Tibial nerve (tissue), 4 donors: ENCODE data around the gene WDR36. TPM values are rescaled to one million over a fixed set of nuclear protein-coding genes. Genes with fewer than 3 reads are reported as not detected.

Experiments used
- DNase-seq, 2 donors: peaks; one replicate each; pipeline ENCODE4 v3.0.0-alpha.2; 2019; ENCODE audit warnings: low spot score in 2 of 2
- H3K27ac ChIP-seq, 4 donors: fragments of 200-600 bp; sonication (generic) in 3 of 4; one replicate each; pipeline ENCODE4 v1.5.1; 2017 to 2019; ENCODE audit warnings: mild to moderate bottlenecking in 1 of 4
- H3K27me3 ChIP-seq, 2 donors: fragments of 200-600 bp; sonication (generic) in 1 of 2; one replicate each; pipeline versions ENCODE4 v1.5.1 to v1.6.0; 2017 to 2019
- H3K36me3 ChIP-seq, 3 donors: fragments of 200-600 bp; sonication (generic); one replicate each; pipeline ENCODE4 v1.5.1; 2018 to 2019
- H3K4me1 ChIP-seq, 4 donors: fragments of 200-600 bp; sonication (generic) in 3 of 4; one replicate each; pipeline ENCODE4 v1.5.1; 2017 to 2019
- H3K4me3 ChIP-seq, 4 donors: fragments of 200-600 bp; sonication (generic) in 3 of 4; one replicate each; pipeline ENCODE4 v1.5.1; 2017 to 2019; ENCODE audit warnings: mild to moderate bottlenecking in 1 of 4, moderate library complexity in 1 of 4
- H3K9me3 ChIP-seq, 4 donors: fragments of 200-600 bp; sonication (generic) in 3 of 4; one replicate each; pipeline ENCODE4 v1.5.1; 2017 to 2019
- EP300 ChIP-seq, 2 donors: sonication (generic); formaldehyde crosslinking; IDR thresholded peaks; one replicate each; pipeline ENCODE4 v1.6.1; 2017; ENCODE audit warnings: antibody characterized with exemption in 2 of 2, mild to moderate bottlenecking in 1 of 2
- POLR2A ChIP-seq, 2 donors: fragments of 450-650 bp; IDR thresholded peaks; one replicate each; pipeline ENCODE4 v1.6.1; 2017; ENCODE audit warnings: antibody characterized with exemption in 2 of 2, mild to moderate bottlenecking in 2 of 2, moderate library complexity in 2 of 2
- WGBS, 2 donors: methylation state at CpG; one replicate each; pipeline ENCODE4 v1.1.5; 2018; 5-methylcytosine and 5-hydroxymethylcytosine counted together
- total RNA-seq, 4 donors: library from RNA; depleted of rRNA; stranded (reverse); fragments of >200 nt; gene quantifications; one replicate each; pipeline ENCODE4 v1.1.0, GENCODE V29; 2016
- TF ChIP-seq, protein P1 (sequence below), 5 experiments: fragments of 200-600 bp in 3 of 5; fragments of 450-650 bp in 2 of 5; sonication (generic) in 3 of 5; IDR thresholded peaks; one replicate each; pipeline ENCODE4 v1.5.1; 2016 to 2019; ENCODE audit warnings: antibody characterized with exemption in 5 of 5, mild to moderate bottlenecking in 3 of 5, moderate library complexity in 2 of 5

Gene WDR36
- total RNA-seq, 4 donors from 2014 or later: 21.6 to 27.9 (median 22.2) TPM

DNA sequence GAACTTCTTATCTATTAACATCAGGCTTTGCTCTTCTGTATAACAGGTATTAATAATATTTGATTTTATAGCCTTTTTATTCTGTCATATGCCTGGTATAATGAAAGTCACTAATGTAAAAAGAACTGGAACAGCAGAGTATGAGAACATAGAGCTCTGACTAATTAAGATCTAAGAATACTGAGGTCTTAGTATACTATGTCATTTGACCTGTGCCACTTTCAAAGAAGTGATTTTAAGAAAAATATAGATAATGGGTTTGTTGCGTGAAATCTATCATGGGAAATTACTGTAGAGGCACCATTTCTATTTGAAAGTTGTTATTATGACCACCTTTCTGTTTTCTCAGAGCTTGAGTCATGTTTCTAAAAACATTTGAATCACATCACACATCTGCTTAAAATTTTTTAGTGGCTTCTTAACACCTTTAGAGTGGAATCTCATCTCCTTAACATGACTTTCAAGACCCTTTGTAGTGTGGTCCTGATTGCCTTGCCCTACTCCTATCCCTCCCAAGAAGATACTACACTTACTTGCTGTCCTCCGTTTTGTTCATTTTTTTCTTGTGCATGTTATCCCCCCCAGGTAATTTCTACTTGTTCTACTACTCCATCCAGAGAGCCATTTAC, 14.3 kb downstream of the WDR36 start:
- 92 to 97% methylated on average over 2 of the region's 2 CpGs for WGBS, 2 donors
- H3K27me3 ChIP-seq: no peaks in the 10 kb centered on the region
- H3K36me3 ChIP-seq: peaks cover 2 to 85% (median 6%) of the 10 kb centered on the region in 3 donors
- H3K27ac ChIP-seq: no peak overlapping the region
- TF ChIP-seq EP300 (IDR thresholded peaks at IDR 0.05) (no peak), POLR2A (IDR thresholded peaks at IDR 0.05) (no peak)
- TF ChIP-seq, protein P1, sequence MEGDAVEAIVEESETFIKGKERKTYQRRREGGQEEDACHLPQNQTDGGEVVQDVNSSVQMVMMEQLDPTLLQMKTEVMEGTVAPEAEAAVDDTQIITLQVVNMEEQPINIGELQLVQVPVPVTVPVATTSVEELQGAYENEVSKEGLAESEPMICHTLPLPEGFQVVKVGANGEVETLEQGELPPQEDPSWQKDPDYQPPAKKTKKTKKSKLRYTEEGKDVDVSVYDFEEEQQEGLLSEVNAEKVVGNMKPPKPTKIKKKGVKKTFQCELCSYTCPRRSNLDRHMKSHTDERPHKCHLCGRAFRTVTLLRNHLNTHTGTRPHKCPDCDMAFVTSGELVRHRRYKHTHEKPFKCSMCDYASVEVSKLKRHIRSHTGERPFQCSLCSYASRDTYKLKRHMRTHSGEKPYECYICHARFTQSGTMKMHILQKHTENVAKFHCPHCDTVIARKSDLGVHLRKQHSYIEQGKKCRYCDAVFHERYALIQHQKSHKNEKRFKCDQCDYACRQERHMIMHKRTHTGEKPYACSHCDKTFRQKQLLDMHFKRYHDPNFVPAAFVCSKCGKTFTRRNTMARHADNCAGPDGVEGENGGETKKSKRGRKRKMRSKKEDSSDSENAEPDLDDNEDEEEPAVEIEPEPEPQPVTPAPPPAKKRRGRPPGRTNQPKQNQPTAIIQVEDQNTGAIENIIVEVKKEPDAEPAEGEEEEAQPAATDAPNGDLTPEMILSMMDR (IDR thresholded peaks at IDR 0.05): no peak
- H3K4me1 ChIP-seq: no peaks in the 10 kb centered on the region
- DNase-seq: no peak
- no peaks in the 10 kb centered on the region for H3K9me3 ChIP-seq
- no peak overlapping the region for H3K4me3 ChIP-seq

DNA sequence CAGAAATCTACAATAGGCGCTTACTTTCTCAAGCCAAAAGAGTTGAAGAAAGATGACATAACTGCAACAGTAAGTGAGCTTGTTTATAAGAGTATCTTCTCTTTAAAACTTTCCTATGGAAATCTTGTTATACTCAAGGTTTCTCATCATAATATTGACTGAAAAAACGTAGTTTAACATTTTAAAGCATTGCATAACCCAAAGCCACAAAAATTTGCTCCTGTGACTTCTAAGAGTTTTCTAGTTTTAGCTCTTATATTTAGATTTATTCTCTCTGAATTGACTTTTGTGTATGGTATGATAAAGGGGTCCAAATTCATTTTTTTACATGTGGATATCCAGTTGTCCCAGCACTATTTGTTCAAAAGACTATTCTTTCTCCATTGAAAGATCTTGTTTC, 15.2 kb downstream of the WDR36 start:
- 87 to 89% methylated on average over 2 of the region's 2 CpGs for WGBS, 2 donors
- Histone ChIP-seq H3K4me3 (no peak overlapping the region), H3K36me3 (peaks cover 2 to 91% (median 6%) of the 10 kb centered on the region in 3 donors), H3K4me1 (no peaks in the 10 kb centered on the region), H3K27ac (no peak overlapping the region), H3K27me3 (no peaks in the 10 kb centered on the region), H3K9me3 (no peaks in the 10 kb centered on the region)
- TF ChIP-seq POLR2A (IDR thresholded peaks at IDR 0.05) (no peak), EP300 (IDR thresholded peaks at IDR 0.05) (no peak)
- TF ChIP-seq, protein P1 (IDR thresholded peaks at IDR 0.05): no peak
- DNase-seq: no peak

DNA sequence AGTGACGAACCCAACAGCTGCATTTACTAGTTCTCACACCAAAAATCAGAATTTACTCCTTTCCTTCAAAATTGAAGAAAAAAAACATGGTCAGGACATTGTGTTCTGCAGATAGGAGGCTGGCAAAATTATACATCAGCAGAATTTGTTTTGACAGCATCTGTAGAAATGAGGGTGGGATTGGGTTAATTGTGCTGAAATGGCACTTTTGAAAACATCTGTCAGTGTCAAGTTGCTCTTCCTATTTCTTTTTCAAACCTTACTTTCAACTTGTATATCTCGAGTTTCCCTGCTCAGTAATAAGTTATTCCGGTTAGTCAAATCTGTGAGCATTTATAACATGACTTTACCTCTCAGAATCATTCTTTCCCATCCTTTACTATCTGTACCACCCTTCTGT, 19.8 kb downstream of the WDR36 start:
- no peak for DNase-seq
- H3K4me3 ChIP-seq: no peak overlapping the region
- H3K36me3 ChIP-seq: peaks cover 2 to 68% (median 6%) of the 10 kb centered on the region in 3 donors
- H3K27ac ChIP-seq: no peak overlapping the region
- no peaks in the 10 kb centered on the region for H3K4me1 ChIP-seq
- 93 to 94% methylated on average over 3 of the region's 3 CpGs for WGBS, 2 donors
- H3K27me3 ChIP-seq: no peaks in the 10 kb centered on the region
- H3K9me3 ChIP-seq: no peaks in the 10 kb centered on the region
- TF ChIP-seq EP300 (IDR thresholded peaks at IDR 0.05): peak in 1 of 2 donors; percentile 33
- no peak for TF ChIP-seq POLR2A (IDR thresholded peaks at IDR 0.05)

DNA sequence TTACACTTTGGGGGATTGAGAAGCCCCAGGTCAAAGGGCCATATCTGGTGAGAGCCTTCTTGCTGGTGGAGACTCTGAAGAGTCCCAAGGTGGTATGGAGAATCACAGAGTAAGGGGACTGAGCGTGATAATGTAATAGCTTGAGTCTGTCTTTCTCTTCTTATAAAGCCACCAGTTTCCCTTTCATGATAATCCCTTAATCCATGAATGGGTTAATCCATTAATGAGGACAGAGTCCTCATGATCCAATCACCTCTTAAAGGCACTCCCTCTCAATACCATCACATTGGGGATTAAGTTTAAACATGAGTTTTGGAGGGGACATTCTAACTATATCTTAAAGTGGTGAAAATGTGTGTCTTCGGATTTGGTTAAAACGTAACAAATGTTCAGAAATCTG, 21.5 kb downstream of the WDR36 start:
- no peaks in the 10 kb centered on the region for H3K4me1 ChIP-seq
- 92 to 95% methylated on average over 3 of the region's 3 CpGs for WGBS, 2 donors
- no peaks in the 10 kb centered on the region for H3K27me3 ChIP-seq
- no peak overlapping the region for H3K4me3 ChIP-seq
- H3K36me3 ChIP-seq: peaks cover 0 to 64% (median 2%) of the 10 kb centered on the region in 3 donors
- H3K9me3 ChIP-seq: no peaks in the 10 kb centered on the region
- no peak overlapping the region for H3K27ac ChIP-seq
- TF ChIP-seq EP300 (IDR thresholded peaks at IDR 0.05): no peak
- TF ChIP-seq, protein P1 (IDR thresholded peaks at IDR 0.05): no peak
- no peak for TF ChIP-seq POLR2A (IDR thresholded peaks at IDR 0.05)
- DNase-seq: no peak

DNA sequence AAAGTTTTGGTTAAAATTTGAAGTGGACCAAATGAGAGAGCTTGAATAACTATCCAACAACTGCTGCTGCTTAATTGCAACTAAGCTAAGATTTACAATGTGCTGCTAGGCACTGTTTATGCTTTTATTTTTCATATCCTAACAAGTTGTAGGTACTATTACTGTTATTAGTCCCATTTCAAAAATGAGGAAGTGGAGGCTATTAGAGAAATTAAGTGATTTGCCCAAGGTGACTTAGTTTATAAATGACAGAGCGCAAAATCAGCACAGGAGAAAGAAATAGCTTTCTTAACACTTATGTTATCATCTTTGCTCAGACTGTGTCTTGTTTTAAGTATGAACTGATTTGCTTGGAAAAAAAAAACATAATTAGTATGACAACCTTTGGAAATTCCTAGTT, 23.1 kb downstream of the WDR36 start:
- TF ChIP-seq EP300 (IDR thresholded peaks at IDR 0.05): no peak
- no peak for TF ChIP-seq POLR2A (IDR thresholded peaks at IDR 0.05)
- TF ChIP-seq, protein P1 (IDR thresholded peaks at IDR 0.05): no peak
- Histone ChIP-seq H3K27ac (no peak overlapping the region), H3K9me3 (no peaks in the 10 kb centered on the region), H3K36me3 (peaks cover 0 to 72% (median 2%) of the 10 kb centered on the region in 3 donors), H3K4me1 (no peaks in the 10 kb centered on the region), H3K27me3 (no peaks in the 10 kb centered on the region), H3K4me3 (no peak overlapping the region)
- DNase-seq: no peak
- WGBS, 2 donors: 96 to 98% methylated on average over 1 of the region's 1 CpG
